ENCODE data around the gene JKAMP. TPM values are rescaled to one million over a fixed set of nuclear protein-coding genes. Genes with fewer than 3 reads are reported as not detected.
"Not testable (repeated sequence)": the region's sequence is repeated elsewhere in the genome, so short reads cannot be mapped to it uniquely, and the experiment has no call there.

The JKAMP gene
- total RNA-seq, 2 experiments from 2014 or later: 21.1 to 24.9 TPM

GRCh38 chr14:59435987-59436386, 48.3 kb upstream of the JKAMP start:
- H3K27ac ChIP-seq (ENCODE audit: low read depth, low read length, poor library complexity, severe bottlenecking): no peak overlapping the region
- intact Hi-C loops (cut with micrococcal nuclease; ENCODE audit: unreplicated experiment): no loop called here
- H3K79me2 ChIP-seq (ENCODE audit: insufficient read depth, low read depth, low read length): no peaks in the 10 kb centered on the region
- H3K36me3 ChIP-seq (ENCODE audit: insufficient read depth, low read length): peaks cover 7% of the 10 kb centered on the region; the same call in 1 of the 2 replicates
- ChIA-PET POLR2A (interaction anchor here (1.0 to 1.1 kb wide), 2 partner anchors 19 to 84 kb away, joined by 3 read pairs; no protein-coding TSS in a partner anchor), CTCF (ENCODE audit: unreplicated experiment) (no interaction called here)
- DNase-seq (ENCODE audit: low spot score): no peak
- H3K9me3 ChIP-seq (ENCODE audit: low read length): no peaks in the 10 kb centered on the region
- BruUV-seq (replicated peaks): no TSS peak
- no peak overlapping the region for H3K4me2 ChIP-seq (ENCODE audit: low read length)
- no peaks in the 10 kb centered on the region for H3K9me2 ChIP-seq (ENCODE audit: insufficient read depth, low read length)
- H3K4me3 ChIP-seq (ENCODE audit: low read depth, low read length, poor library complexity, severe bottlenecking): no peak overlapping the region
- no peaks in the 10 kb centered on the region for H4K20me1 ChIP-seq (ENCODE audit: insufficient read depth, low read length)
- no peak for TF ChIP-seq CTCF (conservative IDR thresholded peaks at IDR 0.05; ENCODE audit: low read length)
- TF ChIP-seq EZH2phosphoT487 (IDR thresholded peaks at IDR 0.05; ENCODE audit: borderline replicate concordance, low read depth, low read length): no peak
- H3K4me1 ChIP-seq (ENCODE audit: insufficient read depth, low read length, poor library complexity, severe bottlenecking): no peaks in the 10 kb centered on the region
- H2AFZ ChIP-seq (ENCODE audit: low read length): no peak overlapping the region

GRCh38 chr14:59438195-59438647, 46.1 kb upstream of the JKAMP start:
- Histone ChIP-seq H3K4me2 (ENCODE audit: low read length) (no peak overlapping the region), H3K36me3 (ENCODE audit: insufficient read depth, low read length) (peaks cover 7% of the 10 kb centered on the region; the same call in 1 of the 2 replicates), H3K79me2 (ENCODE audit: insufficient read depth, low read depth, low read length) (no peaks in the 10 kb centered on the region), H4K20me1 (ENCODE audit: insufficient read depth, low read length) (no peaks in the 10 kb centered on the region), H3K9me3 (ENCODE audit: low read length) (no peaks in the 10 kb centered on the region), H3K4me1 (ENCODE audit: insufficient read depth, low read length, poor library complexity, severe bottlenecking) (no peaks in the 10 kb centered on the region), H3K9me2 (ENCODE audit: insufficient read depth, low read length) (no peaks in the 10 kb centered on the region), H3K4me3 (ENCODE audit: low read depth, low read length, poor library complexity, severe bottlenecking) (no peak overlapping the region), H2AFZ (ENCODE audit: low read length) (no peak overlapping the region), H3K27ac (ENCODE audit: low read depth, low read length, poor library complexity, severe bottlenecking) (no peak overlapping the region)
- CTCF ChIA-PET (ENCODE audit: unreplicated experiment): no interaction called here
- POLR2A ChIA-PET: interaction anchor here (0.6 to 1.8 kb wide), 3 partner anchors 131 to 309 kb away, joined by 3 to 7 read pairs (median 4); no protein-coding TSS in a partner anchor
- BruUV-seq (replicated peaks): no TSS peak
- no peak for DNase-seq (ENCODE audit: low spot score)
- TF ChIP-seq CTCF (conservative IDR thresholded peaks at IDR 0.05; ENCODE audit: low read length) (no peak), EZH2phosphoT487 (IDR thresholded peaks at IDR 0.05; ENCODE audit: borderline replicate concordance, low read depth, low read length) (no peak)
- intact Hi-C loops (cut with micrococcal nuclease; ENCODE audit: unreplicated experiment): no loop called here

- H2AFZ ChIP-seq (ENCODE audit: low read length): no peak overlapping the region
- H3K79me2 ChIP-seq (ENCODE audit: insufficient read depth, low read depth, low read length): no peaks in the 10 kb centered on the region
- TF ChIP-seq EZH2phosphoT487 (IDR thresholded peaks at IDR 0.05; ENCODE audit: borderline replicate concordance, low read depth, low read length): no peak
- peaks cover 7% of the 10 kb centered on the region; the same call in 1 of the 2 replicates for H3K36me3 ChIP-seq (ENCODE audit: insufficient read depth, low read length)
- no peak overlapping the region for H3K4me3 ChIP-seq (ENCODE audit: low read depth, low read length, poor library complexity, severe bottlenecking)
- ChIA-PET CTCF (ENCODE audit: unreplicated experiment) (no interaction called here), POLR2A (interaction anchor here (0.7 to 1.8 kb wide), 4 partner anchors 16 to 310 kb away, joined by 3 to 7 read pairs (median 3); no protein-coding TSS in a partner anchor)
- H3K27ac ChIP-seq (ENCODE audit: low read depth, low read length, poor library complexity, severe bottlenecking): no peak overlapping the region
- intact Hi-C loops (cut with micrococcal nuclease; ENCODE audit: unreplicated experiment): no loop called here
- no peak for DNase-seq (ENCODE audit: low spot score)
- H3K9me2 ChIP-seq (ENCODE audit: insufficient read depth, low read length): no peaks in the 10 kb centered on the region
- H3K4me1 ChIP-seq (ENCODE audit: insufficient read depth, low read length, poor library complexity, severe bottlenecking): peaks cover 5% of the 10 kb centered on the region
- H3K4me2 ChIP-seq (ENCODE audit: low read length): no peak overlapping the region
- BruUV-seq (replicated peaks): no TSS peak
- H4K20me1 ChIP-seq (ENCODE audit: insufficient read depth, low read length): no peaks in the 10 kb centered on the region
- no peaks in the 10 kb centered on the region for H3K9me3 ChIP-seq (ENCODE audit: low read length)
These were observed 44.9 kb upstream of the JKAMP start for GRCh38 chr14:59439256-59439965.

- H3K36me3 ChIP-seq (ENCODE audit: insufficient read depth, low read length); intact Hi-C loops (cut with micrococcal nuclease; ENCODE audit: unreplicated experiment); H3K4me2 ChIP-seq (ENCODE audit: low read length); H3K4me1 ChIP-seq (ENCODE audit: insufficient read depth, low read length, poor library complexity, severe bottlenecking); H4K20me1 ChIP-seq (ENCODE audit: insufficient read depth, low read length); H3K4me3 ChIP-seq (ENCODE audit: low read depth, low read length, poor library complexity, severe bottlenecking); BruUV-seq (replicated peaks); DNase-seq (ENCODE audit: low spot score); H3K27ac ChIP-seq (ENCODE audit: low read depth, low read length, poor library complexity, severe bottlenecking); H2AFZ ChIP-seq (ENCODE audit: low read length); H3K9me3 ChIP-seq (ENCODE audit: low read length); H3K9me2 ChIP-seq (ENCODE audit: insufficient read depth, low read length); H3K79me2 ChIP-seq (ENCODE audit: insufficient read depth, low read depth, low read length); POLR2A ChIA-PET: not testable (repeated sequence)
- CTCF ChIA-PET (ENCODE audit: unreplicated experiment): interaction anchor here (1.0 kb wide), 1 partner anchor 324 kb away, joined by 3 read pairs; no protein-coding TSS in a partner anchor
These were observed 35.6 kb upstream of the JKAMP start for GRCh38 chr14:59448673-59449072.

Data from OCI-LY7 (cell line).